NCI-H128 (cell line): Measurements from ENCODE around the gene KDELR1.

Experiments used
- DNase-seq: peaks from one replicate; lab custom pipeline; 2025; ENCODE audit not compliant: unreplicated experiment; lab: John Stamatoyannopoulos, UW

Gene KDELR1

GRCh38 chr19:48342841-48343540 lies 48.4 kb downstream of the KDELR1 start:
- DNase-seq: no peak

- no peak for DNase-seq
Measured at GRCh38 chr19:48342414-48342738, 49.0 kb downstream of the KDELR1 start.

GRCh38 chr19:48341515-48342413 lies 49.6 kb downstream of the KDELR1 start:
- DNase-seq: no peak

DNA sequence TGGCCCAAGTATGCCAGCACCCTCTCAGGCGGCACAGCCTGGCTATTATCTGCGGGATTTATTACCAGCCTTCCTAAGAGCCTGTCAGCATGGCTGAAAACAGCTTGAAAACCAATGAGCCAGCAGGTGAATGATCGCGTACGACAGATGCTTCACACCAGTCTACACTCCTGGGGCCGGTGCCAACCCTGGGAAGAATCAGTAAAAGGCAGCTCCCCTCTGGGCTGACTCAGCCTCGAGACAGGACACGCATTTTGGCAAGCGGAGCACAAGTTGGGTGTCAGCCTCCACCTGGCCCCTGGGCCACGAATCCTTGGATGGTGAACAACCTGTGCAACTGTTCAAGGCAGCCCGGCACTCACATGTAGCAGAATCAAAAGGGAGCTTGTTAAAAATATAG lies 50.4 kb downstream of the KDELR1 start:
- DNase-seq: peak; percentile 19

- DNase-seq: no peak
Measured at GRCh38 chr19:48338802-48339503, 52.4 kb downstream of the KDELR1 start.

DNA sequence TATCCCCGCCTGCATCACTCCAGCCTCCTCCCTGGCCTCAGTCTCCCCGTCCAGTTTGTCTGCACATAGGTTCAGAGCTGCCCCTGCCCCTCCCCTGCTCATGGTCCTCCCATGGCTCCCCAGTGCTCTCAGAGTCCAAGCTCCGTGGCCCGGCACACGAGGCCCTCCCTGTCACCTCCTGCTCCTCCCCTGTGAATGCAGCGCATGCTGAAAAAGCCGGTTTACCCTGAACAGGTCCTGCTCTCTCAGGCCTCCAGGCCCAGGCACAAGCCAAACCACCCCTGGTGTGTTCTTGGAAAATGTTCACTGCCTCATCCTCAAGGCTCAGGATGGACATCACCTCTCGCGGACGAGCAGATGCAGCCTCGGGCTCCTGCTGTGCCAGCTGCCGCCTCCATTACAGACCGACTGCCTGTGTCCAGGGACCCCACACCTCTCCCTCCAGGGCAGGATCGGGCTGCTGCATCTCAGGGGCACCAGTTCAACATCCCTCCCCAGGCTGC lies 53.0 kb downstream of the KDELR1 start:
- DNase-seq: no peak

GRCh38 chr19:48333467-48334384 lies 57.6 kb downstream of the KDELR1 start:
- peak; percentile 77 for DNase-seq

DNA sequence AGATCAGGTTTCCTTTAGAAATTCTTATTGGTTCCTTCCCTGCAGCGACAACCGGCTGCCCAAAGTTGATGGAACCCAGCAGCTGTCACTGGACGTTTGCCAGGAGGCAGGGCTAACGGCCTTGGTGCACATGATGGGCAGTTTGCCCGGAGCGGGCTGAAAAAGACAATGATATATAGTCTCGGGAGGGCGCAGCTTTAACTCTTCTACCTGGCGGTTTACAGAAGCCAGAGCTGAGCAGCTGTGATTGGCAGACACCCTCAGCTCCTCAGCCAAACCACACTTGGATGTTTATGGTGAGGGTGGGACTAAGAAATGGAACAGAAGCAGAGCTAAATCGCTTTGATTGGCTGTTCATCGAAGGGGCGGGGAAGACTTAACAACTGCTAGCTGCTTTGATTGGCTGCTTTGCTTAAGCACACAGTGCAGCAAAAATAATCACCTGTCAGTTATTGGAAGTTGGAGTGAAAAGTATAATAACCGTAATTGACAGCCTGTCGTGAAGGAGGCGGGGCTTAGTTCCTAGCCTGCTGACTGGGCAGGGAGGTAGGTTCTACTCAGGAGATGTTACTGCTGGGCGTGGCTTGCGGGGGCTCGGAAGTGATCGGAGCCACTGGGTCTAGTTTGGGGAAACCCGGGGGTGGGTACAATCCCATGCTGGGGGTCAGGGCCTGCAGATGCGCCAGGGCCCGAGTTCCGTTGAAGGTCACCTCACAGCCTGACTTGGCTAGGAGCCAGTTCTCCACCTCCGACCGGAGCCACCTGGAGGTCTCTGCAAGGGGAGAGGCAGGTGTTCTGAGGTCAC lies 58.5 kb downstream of the KDELR1 start:
- peak; percentile 99 for DNase-seq
